NCI-H1417 treated with DMSO at 0.1 percent for 48 hours (cell line): ENCODE results near the gene ALMS1.
"Not testable (repeated sequence)": the region's sequence is repeated elsewhere in the genome, so short reads cannot be mapped to it uniquely, and the experiment has no call there.

Experiments
- DNase-seq: peaks from one replicate; lab custom pipeline; 2025; lab: John Stamatoyannopoulos, UW

ALMS1 gene

GRCh38 chr2:73402386-73403103 is 16.9 kb downstream of the ALMS1 start:
- DNase-seq: no peak

GRCh38 chr2:73403237-73403636 is 17.6 kb downstream of the ALMS1 start:
- DNase-seq: no peak

- DNase-seq: no peak
Measured at GRCh38 chr2:73404409-73404808, 18.8 kb downstream of the ALMS1 start.

- DNase-seq: no peak
Measured at GRCh38 chr2:73406996-73407395, 21.4 kb downstream of the ALMS1 start.

GRCh38 chr2:73408198-73408597 is 22.6 kb downstream of the ALMS1 start:
- DNase-seq: no peak

GRCh38 chr2:73414696-73415095 is 29.1 kb downstream of the ALMS1 start:
- no peak for DNase-seq

- no peak for DNase-seq
Measured at GRCh38 chr2:73415906-73416305, 30.3 kb downstream of the ALMS1 start.

- DNase-seq: no peak
Measured at GRCh38 chr2:73418343-73418742, 32.7 kb downstream of the ALMS1 start.

- no peak for DNase-seq
Measured at GRCh38 chr2:73423913-73424312, 38.3 kb downstream of the ALMS1 start.

GRCh38 chr2:73426176-73426575 is 40.5 kb downstream of the ALMS1 start:
- no peak for DNase-seq

- DNase-seq: no peak
Measured at GRCh38 chr2:73436019-73436418, 50.4 kb downstream of the ALMS1 start.

- DNase-seq: no peak
Measured at GRCh38 chr2:73444202-73444601, 58.6 kb downstream of the ALMS1 start.

GRCh38 chr2:73448856-73449255 is 63.2 kb downstream of the ALMS1 start:
- no peak for DNase-seq

- DNase-seq: no peak
Measured at GRCh38 chr2:73449404-73449803, 63.8 kb downstream of the ALMS1 start.

GRCh38 chr2:73451263-73451972 is 65.8 kb downstream of the ALMS1 start:
- DNase-seq: no peak

GRCh38 chr2:73457982-73458381 is 72.3 kb downstream of the ALMS1 start:
- DNase-seq: no peak

- DNase-seq: not testable (repeated sequence)
Measured at GRCh38 chr2:73462388-73462787, 76.8 kb downstream of the ALMS1 start.

GRCh38 chr2:73468376-73468775 is 82.7 kb downstream of the ALMS1 start:
- DNase-seq: no peak

GRCh38 chr2:73483874-73484273 is 98.2 kb downstream of the ALMS1 start:
- DNase-seq: not testable (repeated sequence)

- DNase-seq: no peak
Measured at GRCh38 chr2:73487112-73487657, 101.5 kb downstream of the ALMS1 start.

- no peak for DNase-seq
Measured at GRCh38 chr2:73488079-73488478, 102.4 kb downstream of the ALMS1 start.

GRCh38 chr2:73489053-73489452 is 103.4 kb downstream of the ALMS1 start:
- DNase-seq: no peak

GRCh38 chr2:73494031-73494430 is 108.4 kb downstream of the ALMS1 start:
- DNase-seq: no peak
